Ammon's horn (tissue), 1 donor: ENCODE results near the gene VPS26B.
"Not testable (repeated sequence)": the region's sequence is repeated elsewhere in the genome, so short reads cannot be mapped to it uniquely, and the experiment has no call there.

Experiments used
- DNase-seq: peaks from one replicate; pipeline ENCODE4 v3.0.0-alpha.2; 2016; ENCODE audit warnings: low spot score

The VPS26B gene

GRCh38 chr11:134282121-134283045 is 57.9 kb downstream of the VPS26B start:
- DNase-seq = no peak

DNA sequence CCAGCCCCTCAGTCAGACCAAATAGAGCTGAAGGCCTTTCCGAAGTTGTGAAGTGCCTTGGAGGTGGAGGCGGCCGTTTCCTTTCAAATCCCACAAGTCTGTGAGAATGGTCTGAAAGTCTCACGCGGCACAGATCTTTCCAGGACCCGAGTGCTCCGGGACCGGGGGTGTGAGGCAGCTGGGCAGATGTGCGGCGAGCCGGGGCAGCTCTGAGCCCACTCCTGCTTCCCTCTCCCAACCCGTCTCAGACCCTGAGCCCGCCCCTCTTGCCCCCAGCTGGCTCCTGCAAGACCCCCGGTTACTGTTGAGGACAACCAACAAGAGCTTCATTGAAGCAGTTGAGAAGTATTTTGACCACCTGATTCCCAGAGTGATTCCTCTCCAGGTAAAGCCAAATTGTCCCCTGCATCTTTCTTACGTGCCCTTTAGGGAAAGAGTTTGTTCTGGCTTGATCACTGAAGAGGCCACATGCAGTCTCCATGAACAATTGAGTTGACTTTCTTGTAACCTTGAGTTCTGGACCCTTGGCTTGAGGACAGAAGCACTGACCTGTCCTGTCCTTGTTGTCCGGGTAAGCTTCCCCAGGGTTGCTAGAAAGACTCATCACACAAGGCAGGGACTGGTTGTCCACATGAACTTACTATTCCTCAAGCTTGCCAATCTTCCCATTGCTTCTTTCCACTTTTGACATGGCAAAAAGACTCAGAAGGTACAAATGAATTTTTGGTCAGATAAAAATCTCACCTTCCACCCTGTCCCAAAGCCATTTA is 59.2 kb downstream of the VPS26B start:
- DNase-seq = no peak

- not testable (repeated sequence) for DNase-seq
Measured at GRCh38 chr11:134284349-134284748, 59.9 kb downstream of the VPS26B start.

- DNase-seq = no peak
Measured at GRCh38 chr11:134287561-134287960, 63.1 kb downstream of the VPS26B start.

DNA sequence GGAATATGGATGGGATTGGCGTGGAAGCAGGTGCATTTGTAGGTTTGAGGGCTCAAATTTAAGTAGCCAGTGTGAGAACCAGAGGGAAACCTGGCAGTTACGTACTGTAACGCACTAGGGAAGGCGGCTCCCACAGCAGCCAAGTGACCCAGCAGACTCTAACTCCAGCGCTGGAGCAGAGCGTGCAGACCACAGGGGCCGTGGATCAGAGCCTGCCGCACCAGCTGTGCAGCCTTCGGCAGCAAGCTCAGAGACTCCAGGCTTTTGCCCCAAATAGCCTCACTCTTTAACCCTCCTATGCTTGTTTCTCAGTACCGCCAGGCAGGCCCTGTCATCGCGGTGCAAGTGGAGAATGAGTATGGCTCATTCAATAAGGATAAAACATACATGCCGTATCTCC is 64.0 kb downstream of the VPS26B start:
- no peak for DNase-seq

- no peak for DNase-seq
Measured at GRCh38 chr11:134289167-134289566, 64.7 kb downstream of the VPS26B start.

DNA sequence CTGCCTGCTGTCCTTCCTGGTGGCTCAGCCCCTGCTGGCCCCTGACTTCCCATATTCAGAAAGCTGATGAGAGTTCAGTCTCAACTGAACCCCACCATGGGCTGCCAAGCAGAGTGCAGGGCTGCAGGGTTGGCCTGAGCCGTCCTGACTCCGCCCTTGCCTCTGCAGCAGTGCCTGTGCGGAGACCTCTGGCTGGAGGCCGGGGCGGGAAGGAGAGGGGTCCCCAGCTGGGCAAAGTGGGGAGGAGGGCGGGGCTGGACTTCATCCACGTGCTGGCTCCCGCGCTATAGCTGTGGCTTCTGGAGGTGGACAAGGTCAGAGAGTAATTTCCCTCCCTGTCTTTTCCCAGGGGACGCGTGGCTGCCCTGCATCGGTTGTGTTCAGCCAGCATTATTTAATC is 65.3 kb downstream of the VPS26B start:
- DNase-seq = no peak

DNA sequence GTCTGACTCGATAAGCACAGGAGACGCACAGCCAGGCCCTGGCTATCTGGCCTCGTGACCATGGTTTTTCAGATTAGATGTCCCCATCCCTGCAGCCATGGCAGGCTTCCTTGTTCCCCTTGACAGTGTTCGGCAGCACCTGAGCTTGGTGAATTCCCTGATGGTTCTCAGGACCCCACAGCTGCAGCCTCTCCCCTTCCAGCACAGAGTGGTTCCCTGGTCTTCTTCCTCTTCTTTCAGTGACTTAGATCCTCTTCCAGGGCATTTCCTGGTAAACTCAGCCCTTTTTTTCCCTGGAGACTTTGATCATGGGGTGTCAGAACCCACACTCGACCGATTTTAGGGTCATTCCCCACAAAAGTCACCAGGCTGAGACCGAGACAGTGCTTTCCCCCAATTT is 66.2 kb downstream of the VPS26B start:
- no peak for DNase-seq

- DNase-seq = no peak
Measured at GRCh38 chr11:134291196-134291595, 66.7 kb downstream of the VPS26B start.

GRCh38 chr11:134292661-134293060 is 68.2 kb downstream of the VPS26B start:
- DNase-seq = no peak

- no peak for DNase-seq
Measured at GRCh38 chr11:134293119-134294113, 68.9 kb downstream of the VPS26B start.

GRCh38 chr11:134294664-134295063 is 70.2 kb downstream of the VPS26B start:
- DNase-seq = no peak
